Left lung (tissue), 10 donors: ENCODE data around the gene FLRT2. TPM values are rescaled to one million over a fixed set of nuclear protein-coding genes. Genes with fewer than 3 reads are reported as not detected.

Experiments used
- ATAC-seq: fragments of 200-7000 bp; cut with Tn5 transposase; one replicate; pipeline ENCODE4 v1.9.1; 2020; ENCODE audit warnings: moderate library complexity
- DNase-seq, 4 donors: peaks; one replicate each; pipeline ENCODE4 v3.0.0-alpha.2; 2013 to 2020
- H3K27ac ChIP-seq, 2 donors: fragments of 200-600 bp; sonication (generic) in 1 of 2; one replicate each; pipeline versions ENCODE4 v1.5.0 to v1.8.0; 2020 to 2021
- H3K27me3 ChIP-seq, 2 donors: fragments of 200-600 bp; sonication (generic) in 1 of 2; one replicate each; pipeline versions ENCODE4 v1.5.0 to v1.8.0; 2020 to 2021
- H3K36me3 ChIP-seq, 2 donors: fragments of 200-600 bp; sonication (generic) in 1 of 2; one replicate each; pipeline versions ENCODE4 v1.5.0 to v1.8.0; 2020 to 2021
- H3K4me1 ChIP-seq, 2 donors: fragments of 200-600 bp; one replicate each; pipeline ENCODE4 v1.8.0; 2021
- H3K4me3 ChIP-seq, 2 donors: fragments of 200-600 bp; sonication (generic) in 1 of 2; one replicate each; pipeline versions ENCODE4 v1.5.0 to v1.8.0; 2020 to 2021; ENCODE audit warnings: mild to moderate bottlenecking in 1 of 2
- H3K9me3 ChIP-seq, 2 donors: fragments of 200-600 bp; sonication (generic) in 1 of 2; one replicate each; pipeline versions ENCODE4 v1.5.0 to v1.8.0; 2020 to 2021
- CTCF ChIP-seq, 2 donors: fragments of 200-600 bp; sonication (generic) in 1 of 2; IDR thresholded peaks; one replicate each; pipeline versions ENCODE4 v1.5.0 to v1.8.0; 2021; ENCODE audit warnings: antibody characterized with exemption in 2 of 2
- intact Hi-C, 2 donors: fragments of 100-400 bp; cut with DNase I; formaldehyde crosslinking; loops; one replicate each; pipeline versions ENCODE4 v1.11.2 to v1.14.2; 2022
- polyA plus RNA-seq, 6 donors: library from polyadenylated mRNA; unstranded; fragments of 120-200 nt; gene quantifications; one replicate each; pipeline ENCODE4 v1.2.1, GENCODE V29; 2013; ENCODE audit not compliant: insufficient read length in 6 of 6
- total RNA-seq, 2 donors: library from RNA; stranded (reverse); fragmentation: NEBNext Ultra II Directional; extraction: Animal tissue kit (Norgen Biotek cat#: 25700); gene quantifications; one replicate each; pipeline ENCODE4 v1.2.1, GENCODE V29; 2021
- donor health status: DM: no; HTN: yes; CAD: no.
- donor health status: DM: no; HTN: no; CAD: no.

The FLRT2 gene
- total and polyA plus RNA-seq, 8 donors, result 19.1 to 51.3 (median 35.3) TPM

DNA sequence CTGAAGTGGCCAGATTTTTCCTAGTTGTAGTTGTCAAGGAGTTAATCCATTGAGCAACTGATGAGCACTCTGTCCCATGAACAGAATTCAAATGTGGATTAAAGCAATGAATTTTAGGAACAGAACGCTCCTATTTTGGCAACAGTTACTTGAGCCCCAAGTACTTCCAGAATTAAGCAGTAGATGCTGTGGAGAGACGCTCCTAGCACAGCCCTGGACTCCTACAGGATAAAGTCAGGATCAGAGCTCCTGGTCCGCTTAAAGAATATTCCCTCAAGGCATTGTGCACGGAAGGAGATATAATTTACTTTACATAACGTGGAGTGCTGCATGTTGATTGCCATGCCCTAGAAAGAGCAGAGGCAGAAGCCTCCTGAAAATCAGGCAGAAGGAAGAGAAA, 53.4 kb downstream of the FLRT2 start:
- no peak for TF ChIP-seq CTCF (IDR thresholded peaks at IDR 0.05)
- DNase-seq, result no peak
- Histone ChIP-seq H3K27ac (no peak overlapping the region), H3K36me3 (no peaks in the 10 kb centered on the region), H3K4me1 (no peaks in the 10 kb centered on the region), H3K9me3 (no peaks in the 10 kb centered on the region), H3K4me3 (no peak overlapping the region), H3K27me3 (no peaks in the 10 kb centered on the region)
- intact Hi-C loops, result no loop called here
- no peak for ATAC-seq

GRCh38 chr14:85584481-85584880, 54.5 kb downstream of the FLRT2 start:
- Histone ChIP-seq H3K4me3 (no peak overlapping the region), H3K9me3 (no peaks in the 10 kb centered on the region), H3K36me3 (no peaks in the 10 kb centered on the region), H3K27ac (no peak overlapping the region), H3K4me1 (no peaks in the 10 kb centered on the region), H3K27me3 (no peaks in the 10 kb centered on the region)
- DNase-seq (no peak), ATAC-seq (no peak)
- no peak for TF ChIP-seq CTCF (IDR thresholded peaks at IDR 0.05)
- intact Hi-C loops, result no loop called here

DNA sequence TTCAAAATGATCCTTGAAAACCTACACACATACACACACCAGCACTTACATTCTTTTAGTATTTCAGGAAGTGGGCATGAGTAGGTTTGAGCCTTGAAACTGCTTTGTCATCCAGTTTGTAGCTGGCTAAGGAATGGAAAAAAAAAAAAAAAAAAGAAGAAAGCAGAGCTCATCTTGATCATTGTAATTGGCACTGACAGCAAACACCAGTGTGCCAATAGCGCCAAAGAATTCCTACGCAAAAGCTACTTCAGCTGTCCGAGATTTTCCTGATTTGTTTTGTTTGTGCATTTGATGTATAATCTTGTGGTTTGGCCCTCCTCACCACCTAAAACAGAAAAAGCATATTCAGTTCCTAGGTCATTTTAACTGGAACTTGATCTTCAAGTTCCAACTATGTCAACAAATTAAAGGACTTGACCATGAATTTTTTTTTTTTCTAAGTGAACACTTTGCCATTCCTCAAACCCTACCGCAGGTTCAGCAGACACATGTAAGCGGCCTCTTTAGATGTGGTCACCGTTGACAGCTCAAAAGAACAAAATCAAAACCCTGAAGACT, 57.3 kb downstream of the FLRT2 start:
- intact Hi-C loops, result no loop called here
- ATAC-seq, result peak; percentile 89
- no peaks in the 10 kb centered on the region for H3K4me1 ChIP-seq
- H3K27ac ChIP-seq, result peak overlapping the region; percentile 28 to 33
- no peak overlapping the region for H3K4me3 ChIP-seq
- H3K36me3 ChIP-seq, result no peaks in the 10 kb centered on the region
- peak in 2 of 4 donors; percentile 17 to 36 for DNase-seq
- no peak for TF ChIP-seq CTCF (IDR thresholded peaks at IDR 0.05)
- H3K27me3 ChIP-seq, result no peaks in the 10 kb centered on the region
- H3K9me3 ChIP-seq, result no peaks in the 10 kb centered on the region

- ATAC-seq, result no peak
Observed at GRCh38 chr14:85590784-85591183, 60.8 kb downstream of the FLRT2 start.

GRCh38 chr14:85594217-85594616, 64.3 kb downstream of the FLRT2 start:
- intact Hi-C loops, result no loop called here
- H3K36me3 ChIP-seq, result no peaks in the 10 kb centered on the region
- H3K9me3 ChIP-seq, result no peaks in the 10 kb centered on the region
- H3K4me1 ChIP-seq, result no peaks in the 10 kb centered on the region
- no peak overlapping the region for H3K4me3 ChIP-seq
- no peak for ATAC-seq
- H3K27me3 ChIP-seq, result no peaks in the 10 kb centered on the region
- H3K27ac ChIP-seq, result no peak overlapping the region
- no peak for DNase-seq
- no peak for TF ChIP-seq CTCF (IDR thresholded peaks at IDR 0.05)

More at GRCh38 chr14:85590784-85591183, 60.8 kb downstream of the FLRT2 start:
- H3K4me1 ChIP-seq, result no peaks in the 10 kb centered on the region
- no peak overlapping the region for H3K27ac ChIP-seq
- TF ChIP-seq CTCF (IDR thresholded peaks at IDR 0.05), result no peak
- H3K9me3 ChIP-seq, result no peaks in the 10 kb centered on the region
- DNase-seq, result no peak
- no peak overlapping the region for H3K4me3 ChIP-seq
- intact Hi-C loops, result no loop called here
- no peaks in the 10 kb centered on the region for H3K27me3 ChIP-seq
- no peaks in the 10 kb centered on the region for H3K36me3 ChIP-seq
